SK-N-SH (cell line): ENCODE results near the gene UBE2G1. TPM values are rescaled to one million over a fixed set of nuclear protein-coding genes. Genes with fewer than 3 reads are reported as not detected.
A peak's percentile ranks its signal among the peaks of the same experiment; 100 is the strongest.

Experiments
- CTCF ChIA-PET: fragments of 300-600, 350-600 bp; formaldehyde crosslinking; extraction: SDS; loops from one replicate; lab custom pipeline; 2021; lab: Yijun Ruan, JAX
- POLR2A ChIA-PET: fragments of 350-600 bp; sonication (Branson Sonifier 250); formaldehyde crosslinking; extraction: SDS; loops from one replicate; lab custom pipeline; 2020; ENCODE audit warnings: antibody characterized with exemption, inconsistent platforms; lab: Yijun Ruan, JAX
- DNase-seq: peaks from one replicate; pipeline ENCODE4 v3.0.0; 2012
- H2AFZ ChIP-seq: fragments of 200-600 bp; sonication (generic); 2 replicates; pipeline ENCODE4 v1.8.1; 2016; ENCODE audit warnings: antibody characterized with exemption, mild to moderate bottlenecking, low read depth
- H3F3A ChIP-seq: fragments of 200-600 bp; sonication (generic); replicated peaks from 2 replicates; pipeline ENCODE3; 2016; ENCODE audit warnings: antibody characterized with exemption, mild to moderate bottlenecking; ENCODE audit not compliant: insufficient read depth
- H3K27ac ChIP-seq, 2 experiments: fragments of 200-500 bp in 1 of 2; fragments of 200-600 bp in 1 of 2; sonication (Bioruptor generic) in 1 of 2; sonication (generic), shearing (Covaris generic) in 1 of 2; 2 replicates each; pipeline versions ENCODE4 v1.5.1 to v1.6.1; 2014 to 2016; ENCODE audit warnings: low read depth in 2 of 2, inconsistent platforms in 1 of 2, low read length in 1 of 2, mild to moderate bottlenecking in 1 of 2, mixed read lengths in 1 of 2
- H3K27me3 ChIP-seq: fragments of 200-600 bp; sonication (generic), shearing (Covaris generic); 2 replicates; pipeline ENCODE4 v1.6.1; 2016; ENCODE audit warnings: mixed run types; ENCODE audit not compliant: insufficient read depth
- H3K36me3 ChIP-seq, 2 experiments: fragments of 200-500 bp in 1 of 2; fragments of 200-600 bp in 1 of 2; sonication (Bioruptor generic) in 1 of 2; sonication (generic) in 1 of 2; replicated peaks in 1 of 2; 2 replicates each; pipeline versions ENCODE3 to v1.5.1; 2014 to 2016; ENCODE audit warnings: low read length in 1 of 2, mild to moderate bottlenecking in 1 of 2; ENCODE audit not compliant: insufficient read depth in 2 of 2, control insufficient read depth in 1 of 2
- H3K4me1 ChIP-seq, 2 experiments: fragments of 200-500 bp in 1 of 2; fragments of 200-600 bp in 1 of 2; sonication (Bioruptor generic) in 1 of 2; sonication (generic), shearing (Covaris generic) in 1 of 2; 2 replicates each; pipeline versions ENCODE4 v1.5.1 to v1.6.1; 2014 to 2016; ENCODE audit warnings: low read depth in 1 of 2, low read length in 1 of 2, mixed run types in 1 of 2; ENCODE audit not compliant: insufficient read depth in 2 of 2, control insufficient read depth in 1 of 2
- H3K4me2 ChIP-seq: fragments of 200-600 bp; sonication (generic), shearing (Covaris generic); 2 replicates; pipeline ENCODE4 v1.6.1; 2017; ENCODE audit warnings: mixed run types
- H3K4me3 ChIP-seq, 2 experiments: fragments of 200-500 bp in 1 of 2; fragments of 200-600 bp in 1 of 2; sonication (Bioruptor generic) in 1 of 2; sonication (generic), shearing (Covaris generic) in 1 of 2; 2 replicates each; pipeline versions ENCODE4 v1.5.1 to v1.8.1; 2014 to 2016; ENCODE audit warnings: low read depth in 2 of 2, inconsistent platforms in 1 of 2, low read length in 1 of 2, mild to moderate bottlenecking in 1 of 2, mixed read lengths in 1 of 2, moderate library complexity in 1 of 2
- H3K79me2 ChIP-seq: fragments of 200-600 bp; sonication (generic); 2 replicates; pipeline ENCODE4 v1.8.1; 2017; ENCODE audit warnings: mild to moderate bottlenecking; ENCODE audit not compliant: insufficient read depth
- H3K9ac ChIP-seq: fragments of 200-600 bp; sonication (generic); 2 replicates; pipeline ENCODE4 v1.6.1; 2017; ENCODE audit warnings: mixed run types
- H3K9me2 ChIP-seq: fragments of 200-600 bp; sonication (generic); 2 replicates; pipeline ENCODE4 v1.6.1; 2017; ENCODE audit warnings: mixed run types
- H3K9me3 ChIP-seq: fragments of 200-600 bp; sonication (generic); 2 replicates; pipeline ENCODE4 v1.6.1; 2017; ENCODE audit warnings: mixed run types, mild to moderate bottlenecking, moderate library complexity
- H4K20me1 ChIP-seq: fragments of 200-600 bp; sonication (generic); 2 replicates; pipeline ENCODE4 v1.6.1; 2017; ENCODE audit warnings: mild to moderate bottlenecking, mixed run types; ENCODE audit not compliant: insufficient read depth
- CHD2 ChIP-seq: fragments of 150-350 bp; IDR thresholded peaks from 2 replicates; pipeline ENCODE4 v1.6.1; 2018; ENCODE audit warnings: low read length; ENCODE audit not compliant: partially characterized antibody
- ELF1 ChIP-seq: IDR thresholded peaks from 2 replicates; pipeline ENCODE4 v1.4.0; 2012
- FOXJ3 ChIP-seq: sonication (generic); formaldehyde crosslinking; IDR thresholded peaks from 2 replicates; pipeline ENCODE4 v1.5.1; 2020; ENCODE audit warnings: mild to moderate bottlenecking, missing genetic modification reagents
- FOXM1 ChIP-seq: IDR thresholded peaks from 2 replicates; pipeline ENCODE4 v1.4.0; 2012; ENCODE audit warnings: low read depth, mild to moderate bottlenecking
- GABPA ChIP-seq: IDR thresholded peaks from 2 replicates; pipeline ENCODE4 v1.4.0; 2012; ENCODE audit warnings: low read depth, mild to moderate bottlenecking
- GATA2 ChIP-seq: sonication (generic); formaldehyde crosslinking; IDR thresholded peaks from 2 replicates; pipeline ENCODE4 v1.5.0; 2020; ENCODE audit warnings: mild to moderate bottlenecking, missing genetic modification reagents
- JUND ChIP-seq: IDR thresholded peaks from 2 replicates; pipeline ENCODE4 v1.4.0; 2012
- MEF2A ChIP-seq: IDR thresholded peaks from 2 replicates; pipeline ENCODE4 v1.4.0; 2012; ENCODE audit warnings: low read depth, borderline replicate concordance
- MXI1 ChIP-seq: IDR thresholded peaks from 2 replicates; pipeline ENCODE4 v1.6.1; 2012; ENCODE audit warnings: mild to moderate bottlenecking, low read depth, low read length, improper control_type of control experiment
- NFIC ChIP-seq: IDR thresholded peaks from 2 replicates; pipeline ENCODE4 v1.4.0; 2012; ENCODE audit warnings: borderline replicate concordance
- NRF1 ChIP-seq: IDR thresholded peaks from 2 replicates; pipeline ENCODE4 v1.6.1; 2012; ENCODE audit warnings: low read depth, mild to moderate bottlenecking, low read length
- POLR2AphosphoS5 ChIP-seq: IDR thresholded peaks from 2 replicates; pipeline ENCODE4 v1.6.1; 2012; ENCODE audit warnings: low read depth, low read length
- RAD21 ChIP-seq: IDR thresholded peaks from 2 replicates; pipeline ENCODE4 v1.6.1; 2012; ENCODE audit warnings: mild to moderate bottlenecking, low read length
- RCOR1 ChIP-seq: fragments of 150-350 bp; IDR thresholded peaks from 2 replicates; pipeline ENCODE4 v1.6.1; 2017; ENCODE audit warnings: antibody characterized with exemption, low read length
- RFX5 ChIP-seq: IDR thresholded peaks from 2 replicates; pipeline ENCODE4 v1.6.1; 2012; ENCODE audit warnings: mild to moderate bottlenecking, improper control_type of control experiment, low read length
- RXRA ChIP-seq: IDR thresholded peaks from 2 replicates; pipeline ENCODE4 v1.4.0; 2012; ENCODE audit warnings: low read depth, mild to moderate bottlenecking, borderline replicate concordance
- SIN3A ChIP-seq: IDR thresholded peaks from 2 replicates; pipeline ENCODE4 v1.6.1; 2012; ENCODE audit warnings: low read depth, mild to moderate bottlenecking, low read length, moderate library complexity, borderline replicate concordance
- SMC3 ChIP-seq: IDR thresholded peaks from 2 replicates; pipeline ENCODE4 v1.6.1; 2012; ENCODE audit warnings: low read depth, low read length, improper control_type of control experiment
- TAF1 ChIP-seq: IDR thresholded peaks from 2 replicates; pipeline ENCODE4 v1.6.1; 2012; ENCODE audit warnings: low read depth, mild to moderate bottlenecking, low read length, moderate library complexity, borderline replicate concordance
- TCF12 ChIP-seq: IDR thresholded peaks from 2 replicates; pipeline ENCODE4 v1.4.0; 2012
- TEAD4 ChIP-seq: IDR thresholded peaks from 2 replicates; pipeline ENCODE4 v1.4.0; 2012; ENCODE audit warnings: mild to moderate bottlenecking, borderline replicate concordance; ENCODE audit not compliant: insufficient read depth
- YY1 ChIP-seq: IDR thresholded peaks from 2 replicates; pipeline ENCODE4 v1.4.0; 2012; ENCODE audit warnings: low read depth, mild to moderate bottlenecking
- WGBS: methylation state at CpG from one replicate; pipeline ENCODE4 v1.1.6; 2017; ENCODE audit warnings: low lambda C conversion rate; 5-methylcytosine and 5-hydroxymethylcytosine counted together
- polyA plus RNA-seq, 3 experiments: library from polyadenylated mRNA; depleted of rRNA; stranded (reverse); fragments of >200 nt; gene quantifications; 2 replicates each; pipeline ENCODE4 v1.2.3, GENCODE V29; 2012
- TF ChIP-seq, protein P1 (sequence below): fragments of 150-350 bp; IDR thresholded peaks from 2 replicates; pipeline ENCODE4 v1.6.1; 2016; ENCODE audit warnings: mild to moderate bottlenecking, low read depth, low read length
- TF ChIP-seq, protein P2 (sequence below): IDR thresholded peaks from 2 replicates; pipeline ENCODE4 v1.4.0; 2012; ENCODE audit warnings: low read depth, borderline replicate concordance
- TF ChIP-seq, protein P3 (sequence below): fragments of 200-600 bp; sonication (generic); IDR thresholded peaks from 2 replicates; pipeline ENCODE4 v1.6.1; 2017; ENCODE audit warnings: antibody characterized with exemption, mild to moderate bottlenecking, moderate library complexity
- TF ChIP-seq, protein P4 (sequence below): fragments of 150-350 bp; IDR thresholded peaks from 2 replicates; pipeline ENCODE4 v1.6.1; 2017; ENCODE audit warnings: antibody characterized with exemption, low read length, low read depth, borderline replicate concordance
- TF ChIP-seq, protein P5 (sequence below): IDR thresholded peaks from 2 replicates; pipeline ENCODE4 v1.4.0; 2012; ENCODE audit warnings: low read depth, borderline replicate concordance

The UBE2G1 gene, protein sequence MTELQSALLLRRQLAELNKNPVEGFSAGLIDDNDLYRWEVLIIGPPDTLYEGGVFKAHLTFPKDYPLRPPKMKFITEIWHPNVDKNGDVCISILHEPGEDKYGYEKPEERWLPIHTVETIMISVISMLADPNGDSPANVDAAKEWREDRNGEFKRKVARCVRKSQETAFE
- polyA plus RNA-seq (2012; rRNA removed), result 23.2 and 26.2 TPM in 2 replicates
- 34.1 and 38.8 TPM in 2 replicates for polyA plus RNA-seq (2012; cell fraction: cytosol; rRNA removed)
- 12.0 and 18.0 TPM in 2 replicates for polyA plus RNA-seq (2012; cell fraction: nucleus; rRNA removed)

DNA sequence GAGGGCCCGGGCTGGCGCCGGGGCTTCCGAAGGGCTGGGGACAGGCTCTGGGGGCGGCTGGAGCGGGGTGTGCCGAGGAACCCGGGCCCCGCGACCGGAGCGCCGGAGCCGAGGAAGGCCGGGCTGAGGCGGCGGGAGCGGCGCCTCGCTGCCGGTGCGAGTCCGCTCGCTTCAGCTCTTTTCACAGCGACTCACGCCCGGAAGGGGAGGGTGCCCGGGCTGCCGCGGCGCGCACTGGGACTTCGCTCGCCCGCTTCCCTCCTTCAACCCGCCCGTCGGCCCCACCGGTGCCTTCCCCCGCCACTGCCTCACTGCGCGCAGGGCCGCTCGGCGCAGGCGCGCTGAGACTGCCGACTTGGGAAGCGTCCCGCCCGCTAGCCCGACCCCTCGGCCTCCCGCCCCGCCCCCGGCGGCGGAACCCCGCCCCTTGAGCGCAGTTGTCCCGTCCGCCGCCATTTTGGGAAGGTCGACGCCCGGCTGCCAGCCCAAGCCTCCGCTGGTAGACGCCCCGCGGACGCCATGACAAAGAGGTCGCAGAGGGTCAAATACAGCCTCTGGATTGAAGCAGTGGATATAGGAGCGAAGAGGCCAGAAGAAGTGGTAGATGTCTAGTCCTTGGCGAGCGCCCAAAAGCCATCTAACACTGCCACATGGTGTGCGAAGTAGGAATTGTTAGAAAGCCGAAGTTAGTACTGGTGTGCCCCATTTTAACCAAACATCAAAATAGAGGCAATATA is at the start of gene UBE2G1:
Gene UBE2G1, minus strand, starts transcription at position 349 of the 737 bp plus-strand sequence. CDS start 359 bp downstream, outside the sequence.
- ChIA-PET CTCF (interaction anchor here (0.6 to 3.6 kb wide), 10 partner anchors 24 to 195 kb away, joined by 3 to 18 read pairs (median 4); partner anchors contain the start of gene ANKFY1), POLR2A (interaction anchor here (0.5 kb wide), 1 partner anchor 10 kb away, joined by 4 read pairs; no protein-coding TSS in a partner anchor)
- H2AFZ ChIP-seq, result peak within 1 kb of the TSS; percentile 97
- peak; percentile 84; the same call in 1 of the 2 replicates for TF ChIP-seq SIN3A
- peak; percentile 86 for TF ChIP-seq RAD21
- TF ChIP-seq, protein P1, sequence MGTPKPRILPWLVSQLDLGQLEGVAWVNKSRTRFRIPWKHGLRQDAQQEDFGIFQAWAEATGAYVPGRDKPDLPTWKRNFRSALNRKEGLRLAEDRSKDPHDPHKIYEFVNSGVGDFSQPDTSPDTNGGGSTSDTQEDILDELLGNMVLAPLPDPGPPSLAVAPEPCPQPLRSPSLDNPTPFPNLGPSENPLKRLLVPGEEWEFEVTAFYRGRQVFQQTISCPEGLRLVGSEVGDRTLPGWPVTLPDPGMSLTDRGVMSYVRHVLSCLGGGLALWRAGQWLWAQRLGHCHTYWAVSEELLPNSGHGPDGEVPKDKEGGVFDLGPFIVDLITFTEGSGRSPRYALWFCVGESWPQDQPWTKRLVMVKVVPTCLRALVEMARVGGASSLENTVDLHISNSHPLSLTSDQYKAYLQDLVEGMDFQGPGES, result no peak
- TF ChIP-seq ELF1, result no peak
- no peak; the same call in 1 of the 2 replicates for TF ChIP-seq RXRA
- TF ChIP-seq, protein P2, sequence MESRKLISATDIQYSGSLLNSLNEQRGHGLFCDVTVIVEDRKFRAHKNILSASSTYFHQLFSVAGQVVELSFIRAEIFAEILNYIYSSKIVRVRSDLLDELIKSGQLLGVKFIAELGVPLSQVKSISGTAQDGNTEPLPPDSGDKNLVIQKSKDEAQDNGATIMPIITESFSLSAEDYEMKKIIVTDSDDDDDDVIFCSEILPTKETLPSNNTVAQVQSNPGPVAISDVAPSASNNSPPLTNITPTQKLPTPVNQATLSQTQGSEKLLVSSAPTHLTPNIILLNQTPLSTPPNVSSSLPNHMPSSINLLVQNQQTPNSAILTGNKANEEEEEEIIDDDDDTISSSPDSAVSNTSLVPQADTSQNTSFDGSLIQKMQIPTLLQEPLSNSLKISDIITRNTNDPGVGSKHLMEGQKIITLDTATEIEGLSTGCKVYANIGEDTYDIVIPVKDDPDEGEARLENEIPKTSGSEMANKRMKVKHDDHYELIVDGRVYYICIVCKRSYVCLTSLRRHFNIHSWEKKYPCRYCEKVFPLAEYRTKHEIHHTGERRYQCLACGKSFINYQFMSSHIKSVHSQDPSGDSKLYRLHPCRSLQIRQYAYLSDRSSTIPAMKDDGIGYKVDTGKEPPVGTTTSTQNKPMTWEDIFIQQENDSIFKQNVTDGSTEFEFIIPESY, result peak; percentile 44; the same call in 1 of the 2 replicates
- TF ChIP-seq TAF1, result peak; percentile 87
- TF ChIP-seq, protein P3, sequence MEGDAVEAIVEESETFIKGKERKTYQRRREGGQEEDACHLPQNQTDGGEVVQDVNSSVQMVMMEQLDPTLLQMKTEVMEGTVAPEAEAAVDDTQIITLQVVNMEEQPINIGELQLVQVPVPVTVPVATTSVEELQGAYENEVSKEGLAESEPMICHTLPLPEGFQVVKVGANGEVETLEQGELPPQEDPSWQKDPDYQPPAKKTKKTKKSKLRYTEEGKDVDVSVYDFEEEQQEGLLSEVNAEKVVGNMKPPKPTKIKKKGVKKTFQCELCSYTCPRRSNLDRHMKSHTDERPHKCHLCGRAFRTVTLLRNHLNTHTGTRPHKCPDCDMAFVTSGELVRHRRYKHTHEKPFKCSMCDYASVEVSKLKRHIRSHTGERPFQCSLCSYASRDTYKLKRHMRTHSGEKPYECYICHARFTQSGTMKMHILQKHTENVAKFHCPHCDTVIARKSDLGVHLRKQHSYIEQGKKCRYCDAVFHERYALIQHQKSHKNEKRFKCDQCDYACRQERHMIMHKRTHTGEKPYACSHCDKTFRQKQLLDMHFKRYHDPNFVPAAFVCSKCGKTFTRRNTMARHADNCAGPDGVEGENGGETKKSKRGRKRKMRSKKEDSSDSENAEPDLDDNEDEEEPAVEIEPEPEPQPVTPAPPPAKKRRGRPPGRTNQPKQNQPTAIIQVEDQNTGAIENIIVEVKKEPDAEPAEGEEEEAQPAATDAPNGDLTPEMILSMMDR, result peak; percentile 59
- TF ChIP-seq, protein P4, sequence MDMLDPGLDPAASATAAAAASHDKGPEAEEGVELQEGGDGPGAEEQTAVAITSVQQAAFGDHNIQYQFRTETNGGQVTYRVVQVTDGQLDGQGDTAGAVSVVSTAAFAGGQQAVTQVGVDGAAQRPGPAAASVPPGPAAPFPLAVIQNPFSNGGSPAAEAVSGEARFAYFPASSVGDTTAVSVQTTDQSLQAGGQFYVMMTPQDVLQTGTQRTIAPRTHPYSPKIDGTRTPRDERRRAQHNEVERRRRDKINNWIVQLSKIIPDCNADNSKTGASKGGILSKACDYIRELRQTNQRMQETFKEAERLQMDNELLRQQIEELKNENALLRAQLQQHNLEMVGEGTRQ, result no peak
- TF ChIP-seq FOXM1, result no peak
- peak; percentile 63; the same call in 1 of the 2 replicates for TF ChIP-seq MXI1
- peak; percentile 64 for TF ChIP-seq SMC3
- no peak for TF ChIP-seq MEF2A
- peak; percentile 65 for TF ChIP-seq POLR2AphosphoS5
- TF ChIP-seq TEAD4, result no peak
- peak; percentile 76 for TF ChIP-seq NRF1
- TF ChIP-seq, protein P5, sequence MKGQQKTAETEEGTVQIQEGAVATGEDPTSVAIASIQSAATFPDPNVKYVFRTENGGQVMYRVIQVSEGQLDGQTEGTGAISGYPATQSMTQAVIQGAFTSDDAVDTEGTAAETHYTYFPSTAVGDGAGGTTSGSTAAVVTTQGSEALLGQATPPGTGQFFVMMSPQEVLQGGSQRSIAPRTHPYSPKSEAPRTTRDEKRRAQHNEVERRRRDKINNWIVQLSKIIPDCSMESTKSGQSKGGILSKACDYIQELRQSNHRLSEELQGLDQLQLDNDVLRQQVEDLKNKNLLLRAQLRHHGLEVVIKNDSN, result no peak
- no peak for TF ChIP-seq RCOR1
- TF ChIP-seq YY1, result peak; percentile 99
- TF ChIP-seq CHD2, result no peak
- peak; percentile 38; the same call in 1 of the 2 replicates for TF ChIP-seq GABPA
- no peak; the same call in 1 of the 2 replicates for TF ChIP-seq RFX5
- TF ChIP-seq NFIC, result peak; percentile 31; the same call in 1 of the 2 replicates
- no peak; the same call in 1 of the 2 replicates for TF ChIP-seq TCF12
- no peak for TF ChIP-seq GATA2 (CRISPR knock-in tag)
- no peak; the same call in 1 of the 2 replicates for TF ChIP-seq JUND
- no peak for TF ChIP-seq FOXJ3 (CRISPR knock-in tag)

More for the DNA sequence above, at the start of gene UBE2G1:
- peaks cover 34% of the 10 kb centered on the region for H4K20me1 ChIP-seq
- peaks cover 3 to 4% of the 10 kb centered on the region in 2 experiments; a peak in 1 of 4 replicates for H3K4me1 ChIP-seq
- peak; percentile 98 for DNase-seq
- WGBS, result 1% methylated on average over 24 of the region's 77 CpGs
- H3K9me3 ChIP-seq, result no peaks in the 10 kb centered on the region
- peak within 1 kb of the TSS; percentile 72 to 89 for H3K4me3 ChIP-seq
- H3K4me2 ChIP-seq, result peak within 1 kb of the TSS; percentile 86
- peaks cover 0 to 9% of the 10 kb centered on the region in 2 experiments for H3K36me3 ChIP-seq
- H3F3A ChIP-seq, result peaks cover 14% of the 10 kb centered on the region
- H3K9me2 ChIP-seq, result no peaks in the 10 kb centered on the region
- H3K9ac ChIP-seq, result peak within 1 kb of the TSS; percentile 96
- H3K27ac ChIP-seq, result peak within 1 kb of the TSS; percentile 78 to 89
- H3K79me2 ChIP-seq, result peaks cover 49% of the 10 kb centered on the region
- H3K27me3 ChIP-seq, result no peaks in the 10 kb centered on the region
